HepG2 (cell line): ENCODE measurements around the gene DDIT4. TPM values are rescaled to one million over a fixed set of nuclear protein-coding genes. Genes with fewer than 3 reads are reported as not detected.

Source experiments
- ATAC-seq: fragments of 200-7000 bp; cut with Tn5 transposase; 3 replicates; pipeline ENCODE4 v1.9.1; 2020; ENCODE audit warnings: mild to moderate bottlenecking, moderate library complexity
- BruUV-seq: library from RNA; stranded (reverse); fragments of 400-500 nt; replicated peaks from 2 replicates; lab custom pipeline; 2021; lab: Mats Ljungman, UMichigan
- CTCF ChIA-PET: fragments of 300-600 bp; formaldehyde crosslinking; extraction: SDS; loops from one replicate; lab custom pipeline; 2021; ENCODE audit warnings: low total read pairs, inconsistent platforms, low intra/inter-chr PET ratio; lab: Yijun Ruan, JAX
- POLR2A ChIA-PET: fragments of 350-600 bp; sonication (Branson Sonifier 250); formaldehyde crosslinking; loops from one replicate; lab custom pipeline; 2020; ENCODE audit warnings: antibody characterized with exemption, inconsistent platforms; lab: Yijun Ruan, JAX
- DNase-seq: peaks from one replicate; pipeline ENCODE4 v3.0.0-alpha.2; 2015; ENCODE audit warnings: low spot score
- FAIRE-seq: peaks from 3 replicates; lab custom pipeline; 2011; peaks lifted over from hg19 to GRCh38; lab: Jason Lieb, UNC
- H2AFZ ChIP-seq: one replicate; pipeline ENCODE4 v1.6.1; 2011; ENCODE audit warnings: low read length, inconsistent platforms
- H3K27ac ChIP-seq: fragments of 300-600 bp; 3 replicates; pipeline ENCODE4 v1.8.0; 2011; ENCODE audit warnings: mixed run types, mild to moderate bottlenecking, mixed read lengths, low read length, inconsistent platforms; ENCODE audit not compliant: insufficient read depth; ENCODE audit errors: extremely low read length
- H3K27me3 ChIP-seq, 2 experiments: fragments of 200-600 bp in 1 of 2; 2 replicates in 1 of 2; 3 replicates in 1 of 2; pipeline versions ENCODE4 v1.6.0 to v1.8.0; 2011; ENCODE audit warnings: low read length in 2 of 2, mild to moderate bottlenecking in 2 of 2, moderate library complexity in 2 of 2, inconsistent platforms in 1 of 2; ENCODE audit not compliant: insufficient read depth in 2 of 2, control insufficient read depth in 1 of 2
- H3K36me3 ChIP-seq, 2 experiments: fragments of 200-600 bp in 1 of 2; replicated peaks in 1 of 2; 2 replicates in 1 of 2; 3 replicates in 1 of 2; pipeline versions ENCODE4 v1.5.1 to v1.8.0; 2011; ENCODE audit warnings: low read length in 2 of 2, inconsistent platforms in 1 of 2; ENCODE audit not compliant: insufficient read depth in 2 of 2, control insufficient read depth in 1 of 2
- H3K4me1 ChIP-seq: 2 replicates; pipeline ENCODE4 v1.5.1; 2012; ENCODE audit warnings: low read length, inconsistent platforms; ENCODE audit not compliant: insufficient read depth
- H3K4me2 ChIP-seq: 2 replicates; pipeline ENCODE4 v1.6.0; 2011; ENCODE audit warnings: low read depth, low read length, inconsistent platforms
- H3K4me3 ChIP-seq, 3 experiments: fragments of 200-600 bp in 1 of 3; sonication (generic), shearing (Covaris generic) in 1 of 3; replicated peaks in 1 of 3; 2 replicates each; pipeline ENCODE4 v1.5.1; 2011 to 2016; ENCODE audit warnings: low read length in 3 of 3, inconsistent platforms in 2 of 3, low read depth in 2 of 3, mild to moderate bottlenecking in 2 of 3, control low read depth in 1 of 3, mixed read lengths in 1 of 3; ENCODE audit not compliant: insufficient read depth in 1 of 3
- H3K79me2 ChIP-seq: one replicate; pipeline ENCODE4 v1.6.1; 2011; ENCODE audit warnings: low read length, inconsistent platforms; ENCODE audit not compliant: insufficient read depth
- H3K9ac ChIP-seq: 2 replicates; pipeline ENCODE4 v1.6.0; 2011; ENCODE audit warnings: mild to moderate bottlenecking, low read depth, low read length, inconsistent platforms; ENCODE audit not compliant: insufficient read depth
- H3K9me3 ChIP-seq: 2 replicates; pipeline ENCODE4 v1.5.1; 2012; ENCODE audit warnings: mild to moderate bottlenecking, low read length
- H4K20me1 ChIP-seq: 2 replicates; pipeline ENCODE4 v1.6.0; 2011; ENCODE audit warnings: inconsistent platforms, mild to moderate bottlenecking, low read length, moderate library complexity; ENCODE audit not compliant: insufficient read depth
- HNF4A ChIP-seq: sonication (generic); formaldehyde crosslinking; IDR thresholded peaks from 2 replicates; pipeline ENCODE4 v1.4.0; 2020; ENCODE audit warnings: missing genetic modification reagents
- NFE2 ChIP-seq: sonication (generic); formaldehyde crosslinking; IDR thresholded peaks from 2 replicates; pipeline ENCODE4 v1.4.0; 2020; ENCODE audit warnings: missing genetic modification reagents
- STAG1 ChIP-seq: sonication (generic); formaldehyde crosslinking; IDR thresholded peaks from 2 replicates; pipeline ENCODE4 v1.4.0; 2020; ENCODE audit warnings: missing genetic modification reagents
- ZNF841 ChIP-seq: sonication (generic); formaldehyde crosslinking; IDR thresholded peaks from 2 replicates; pipeline ENCODE4 v1.8.1; 2023; ENCODE audit warnings: missing genetic modification reagents, borderline replicate concordance
- WGBS: methylation state at CpG from one replicate; pipeline ENCODE4 v1.1.6; 2017; ENCODE audit warnings: low lambda C conversion rate; 5-methylcytosine and 5-hydroxymethylcytosine counted together
- in situ Hi-C: cut with HindIII; loops from 2 replicates; pipeline ENCODE4 v1.10.0; 2017; ENCODE audit warnings: low pct_unique_long_range_greater_than_20kb; ENCODE audit not compliant: extremely low pct_ligation_motif_present
- intact Hi-C: fragments of 100-400 bp; cut with micrococcal nuclease; formaldehyde crosslinking; loops from one replicate; pipeline ENCODE4 v1.10.0; 2022; ENCODE audit not compliant: unreplicated experiment
- polyA plus RNA-seq, 8 experiments: library from polyadenylated mRNA; depleted of rRNA in 3 of 8; stranded (reverse) in 7 of 8; unstranded in 1 of 8; fragments of >200 nt; fragmentation: Illumina TruSeq in 4 of 8; extraction: Trizol in 4 of 8; gene quantifications; 2 replicates each; pipeline versions ENCODE4 v1.2.1 to v1.2.3, GENCODE V29; 2011 to 2016; ENCODE audit warnings: low read depth in 4 of 8, missing spikeins in 1 of 8, mixed read lengths in 1 of 8; ENCODE audit not compliant: insufficient read depth in 1 of 8
- total RNA-seq, 5 experiments: library from RNA; depleted of rRNA; stranded (reverse); fragments of >200 nt; fragmentation: Illumina TruSeq; extraction: Trizol; gene quantifications; 2 replicates each; pipeline ENCODE4 v1.2.3, GENCODE V29; 2016; ENCODE audit warnings: low read depth in 1 of 5
- TF ChIP-seq, protein P1 (sequence below): sonication (generic); formaldehyde crosslinking; IDR thresholded peaks from 2 replicates; pipeline ENCODE4 v1.8.0; 2022; ENCODE audit warnings: mild to moderate bottlenecking, missing genetic modification reagents, borderline replicate concordance

DDIT4 gene
- total and polyA plus RNA-seq, 2 of the 13 experiments (the other 11 are each of a cell fraction or from before 2014, with no cell fraction given), result 35.6 to 40.7 TPM

DNA sequence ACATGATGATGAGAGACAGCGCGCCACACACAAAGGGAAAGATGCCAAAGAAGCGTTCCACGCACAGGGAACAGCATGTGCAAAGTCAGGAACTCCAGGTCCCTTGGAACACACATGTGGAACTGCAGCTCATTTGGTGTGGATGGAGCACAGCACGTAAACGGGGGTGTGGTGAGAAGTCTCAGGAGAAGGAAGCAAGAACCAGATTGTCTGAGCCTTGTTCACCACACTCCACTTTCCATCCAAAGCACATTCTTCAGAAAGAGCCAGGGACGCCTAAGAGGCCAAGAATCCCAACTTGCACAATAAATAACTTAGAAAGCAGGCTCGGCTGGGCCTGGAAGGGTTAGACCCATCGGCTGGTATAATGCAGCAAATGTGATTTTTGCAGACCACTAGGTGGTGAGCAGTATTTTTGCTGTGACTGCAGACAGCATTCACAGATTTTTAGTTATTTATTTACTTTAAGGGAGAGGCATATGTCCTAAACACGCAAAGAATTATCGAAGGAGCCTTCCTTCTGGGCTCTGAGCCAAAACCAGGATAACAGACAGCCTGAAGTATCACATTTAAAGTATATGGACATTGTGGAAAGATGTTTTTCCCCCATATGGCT is 29.8 kb upstream of the DDIT4 start (continued):
- TF ChIP-seq ZNF841 (CRISPR knock-in tag) (no peak), STAG1 (peak; percentile 41)
- TF ChIP-seq, protein P1, sequence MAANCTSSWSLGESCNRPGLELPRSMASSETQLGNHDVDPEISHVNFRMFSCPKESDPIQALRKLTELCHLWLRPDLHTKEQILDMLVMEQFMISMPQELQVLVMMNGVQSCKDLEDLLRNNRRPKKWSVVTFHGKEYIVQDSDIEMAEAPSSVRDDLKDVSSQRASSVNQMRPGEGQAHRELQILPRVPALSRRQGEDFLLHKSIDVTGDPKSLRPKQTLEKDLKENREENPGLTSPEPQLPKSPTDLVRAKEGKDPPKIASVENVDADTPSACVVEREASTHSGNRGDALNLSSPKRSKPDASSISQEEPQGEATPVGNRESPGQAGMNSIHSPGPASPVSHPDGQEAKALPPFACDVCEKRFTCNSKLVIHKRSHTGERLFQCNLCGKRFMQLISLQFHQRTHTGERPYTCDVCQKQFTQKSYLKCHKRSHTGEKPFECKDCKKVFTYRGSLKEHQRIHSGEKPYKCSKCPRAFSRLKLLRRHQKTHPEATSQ, result no peak

DNA sequence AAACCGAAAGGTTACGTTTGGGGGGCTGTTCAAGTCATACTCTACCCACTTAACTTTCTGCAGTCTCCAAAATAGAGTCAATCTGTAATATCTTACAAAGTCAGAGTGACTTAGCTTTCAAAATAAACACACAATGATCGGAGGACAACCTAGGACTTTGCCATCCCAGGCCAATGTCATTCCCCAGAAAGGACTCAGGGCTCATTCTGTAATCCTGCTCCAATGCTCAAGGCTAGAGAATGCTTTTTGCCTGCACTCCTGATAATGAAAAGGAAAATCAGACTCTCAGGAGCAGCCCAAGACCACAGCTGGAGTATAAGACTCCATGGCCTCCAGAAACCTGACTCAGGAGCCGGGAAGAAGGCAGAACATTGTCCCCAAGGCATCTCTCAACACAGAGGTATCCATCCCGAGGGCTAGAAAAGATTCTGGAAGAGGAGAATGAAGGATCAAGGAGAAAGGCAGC is 29.1 kb upstream of the DDIT4 start:
- Histone ChIP-seq H3K36me3 (no peaks in the 10 kb centered on the region), H3K4me3 (peak overlapping the region in 1 of 3 experiments; percentile 39; a peak in 3 of 6 replicates), H3K9ac (peak overlapping the region; percentile 36), H3K4me1 (peaks cover 87% of the 10 kb centered on the region), H3K27me3 (no peaks in the 10 kb centered on the region), H3K79me2 (no peaks in the 10 kb centered on the region), H3K27ac (peak overlapping the region; percentile 2), H3K4me2 (peak overlapping the region; percentile 74), H3K9me3 (no peaks in the 10 kb centered on the region), H4K20me1 (no peaks in the 10 kb centered on the region), H2AFZ (peak overlapping the region; percentile 79)
- ATAC-seq (peak; percentile 23), FAIRE-seq (no peak), DNase-seq (no peak)
- BruUV-seq, result no TSS peak
- intact Hi-C loops (no loop called here), in situ Hi-C loops (no loop called here)
- peak; percentile 30 for TF ChIP-seq HNF4A (CRISPR knock-in tag)
- no peak for TF ChIP-seq NFE2 (CRISPR knock-in tag)
- ChIA-PET CTCF (interaction anchor here (2.8 kb wide), 1 partner anchor 84 kb away, joined by 12 read pairs; no protein-coding TSS in a partner anchor), POLR2A (interaction anchor here (1.3 to 3.6 kb wide), 2 partner anchors 29 to 84 kb away, joined by 3 to 15 read pairs; partner anchors contain the start of gene DDIT4)
- WGBS, result 3% methylated on average over 5 of the region's 5 CpGs
